Adipose tissue (tissue), 3 donors: ENCODE results near the gene MT4. TPM values are rescaled to one million over a fixed set of nuclear protein-coding genes. Genes with fewer than 3 reads are reported as not detected.

Source experiments
- H3K27ac ChIP-seq: one replicate; pipeline ENCODE4 v1.5.1; 2013; ENCODE audit warnings: low read depth, low read length
- WGBS, 3 donors: extraction: QIAGEN DNeasy Blood & Tissue Kit; methylation state at CpG; one replicate each; pipeline ENCODE4 v1.1.7; 2013; 5-methylcytosine and 5-hydroxymethylcytosine counted together
- polyA plus RNA-seq, 3 donors: library from polyadenylated mRNA; stranded (reverse); fragments of 200-250 nt; gene quantifications; one replicate each; pipeline ENCODE4 v1.2.3, GENCODE V29; 2013
- donor health status: healthy with polysubstance abuse.
- donor health status: Bipolar disorder and iron deficiency.
- donor health status: healthy.

Gene MT4
- polyA plus RNA-seq, 3 donors = not detected

GRCh38 chr16:56591377-56592060, 26.6 kb downstream of the MT4 start:
- H3K27ac ChIP-seq = no peak overlapping the region
- WGBS, 3 donors = 51 to 54% (median 51%) methylated on average over 4 of the region's 4 CpGs

DNA sequence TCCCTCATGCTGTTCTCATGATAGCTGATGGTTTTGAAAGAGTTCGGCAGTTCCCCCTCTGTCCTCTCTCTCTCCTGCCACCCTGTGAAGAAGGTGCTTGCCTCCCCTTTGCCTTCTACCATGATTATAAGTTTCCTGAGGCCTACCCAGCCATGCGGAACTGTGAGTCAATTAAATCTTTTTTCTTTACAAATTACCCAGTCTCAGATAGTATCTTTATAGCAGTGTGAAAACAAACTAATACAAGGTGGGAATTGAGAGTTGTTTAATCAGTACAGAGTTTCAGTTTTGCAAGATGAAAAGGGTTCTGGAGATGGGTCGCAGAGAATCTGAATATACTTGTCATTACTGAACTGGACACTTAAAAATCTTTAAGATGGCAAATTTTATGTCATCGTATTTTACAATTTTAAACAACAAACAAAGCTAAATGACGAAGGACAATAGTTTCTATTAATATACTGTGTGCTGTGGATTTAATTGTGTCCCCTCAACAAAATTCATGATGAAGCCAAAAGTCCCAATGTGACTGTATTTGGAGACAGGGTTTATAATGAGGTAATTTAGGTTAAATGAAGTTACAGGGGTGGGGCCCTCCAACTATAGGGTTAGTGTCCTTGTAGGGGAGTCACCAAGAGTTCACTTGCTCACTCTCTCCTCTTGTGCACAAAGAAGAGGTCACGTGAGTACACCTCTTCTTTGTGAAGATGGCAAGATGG, 28.9 kb downstream of the MT4 start:
- 93 to 96% (median 95%) methylated on average over 6 of the region's 6 CpGs for WGBS, 3 donors
- no peak overlapping the region for H3K27ac ChIP-seq

DNA sequence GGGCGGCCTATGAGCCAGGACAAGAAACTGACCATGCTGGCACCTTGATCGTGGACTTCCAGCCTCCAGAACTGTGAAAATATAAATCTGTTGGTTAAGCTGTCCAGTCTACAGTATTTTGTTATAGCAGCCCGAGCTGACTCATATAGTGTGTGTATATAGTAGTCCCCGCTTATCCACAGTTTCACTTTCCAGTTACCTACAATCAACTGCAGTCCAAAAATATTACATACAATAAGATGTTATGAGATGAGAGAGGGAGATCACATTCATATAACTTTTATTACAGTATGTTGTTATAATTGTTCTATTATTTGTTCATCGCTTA, 29.4 kb downstream of the MT4 start:
- H3K27ac ChIP-seq = no peak overlapping the region
- 84 to 97% (median 95%) methylated on average over 5 of the region's 5 CpGs for WGBS, 3 donors

GRCh38 chr16:56600398-56600999, 35.6 kb downstream of the MT4 start:
- no peak overlapping the region for H3K27ac ChIP-seq
- 29 to 34% (median 29%) methylated on average over 8 of the region's 8 CpGs for WGBS, 3 donors

- no peak overlapping the region for H3K27ac ChIP-seq
- WGBS, 3 donors = 63 to 77% (median 74%) methylated on average over 9 of the region's 9 CpGs
Observed at GRCh38 chr16:56601325-56601724, 36.5 kb downstream of the MT4 start.

GRCh38 chr16:56603589-56603988, 38.7 kb downstream of the MT4 start:
- 37 to 47% (median 46%) methylated on average over 4 of the region's 4 CpGs for WGBS, 3 donors
- no peak overlapping the region for H3K27ac ChIP-seq

DNA sequence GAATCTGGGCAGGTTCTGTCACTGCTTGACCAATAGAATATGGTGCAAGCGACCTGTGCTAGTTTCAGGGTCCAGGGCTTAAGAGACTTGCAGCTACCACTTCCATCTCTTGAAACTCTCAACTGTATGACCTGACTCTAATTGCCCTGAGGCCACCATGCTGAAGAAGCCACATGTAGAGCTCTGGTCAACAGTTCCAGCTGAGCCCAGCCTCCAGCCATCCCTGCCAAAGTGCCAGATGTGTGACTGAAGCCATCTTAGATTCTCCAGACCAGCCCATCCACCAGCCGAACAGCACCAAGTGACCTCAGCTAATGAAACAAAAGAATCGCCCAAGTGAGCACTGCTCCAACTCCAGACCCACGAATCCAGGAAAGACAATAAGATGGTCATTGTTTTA, 40.1 kb downstream of the MT4 start:
- H3K27ac ChIP-seq = no peak overlapping the region
- WGBS, 3 donors = 91 to 93% (median 91%) methylated on average over 4 of the region's 4 CpGs

DNA sequence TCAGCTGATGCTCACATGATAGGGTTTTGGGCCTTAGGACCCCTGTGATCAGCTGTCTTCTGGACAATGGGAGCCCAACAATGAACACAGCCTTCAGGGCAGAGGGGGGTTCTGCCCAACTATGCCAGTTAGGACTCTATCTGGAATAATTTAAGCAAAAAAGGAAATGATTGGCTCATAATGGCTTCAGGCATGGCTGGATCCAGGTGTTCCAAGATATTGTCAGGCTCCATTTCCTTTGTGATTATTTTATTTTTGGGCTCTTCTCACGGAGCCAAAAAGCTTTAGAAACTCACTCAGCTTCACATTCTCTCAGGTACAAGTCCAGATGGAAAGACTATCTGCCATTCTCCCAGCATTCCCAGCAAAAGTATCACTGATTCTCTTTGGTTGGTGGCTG, 40.6 kb downstream of the MT4 start:
- no peak overlapping the region for H3K27ac ChIP-seq
- WGBS, 3 donors = 67 to 92% (median 91%) methylated on average over 1 of the region's 1 CpG

DNA sequence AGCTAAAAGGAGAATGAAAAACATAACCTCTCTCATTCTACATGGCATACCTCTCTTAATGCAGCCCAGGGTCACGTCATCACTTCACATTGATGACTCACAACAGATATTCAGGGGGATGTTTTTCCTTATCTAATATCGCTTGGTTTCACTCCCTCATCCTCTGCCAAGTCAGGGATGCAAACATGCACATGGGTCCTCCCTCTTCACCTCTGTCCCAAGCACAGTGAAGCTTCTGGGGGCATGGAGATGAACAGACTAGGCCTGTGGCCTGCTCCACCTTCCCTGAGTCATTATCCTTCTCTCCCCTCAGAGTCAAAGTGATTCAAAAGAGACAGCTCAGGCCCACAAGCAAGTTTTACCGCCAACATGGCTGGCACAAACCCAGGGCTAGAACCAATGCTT, 41.2 kb downstream of the MT4 start:
- no peak overlapping the region for H3K27ac ChIP-seq
- WGBS, 3 donors = 60 to 64% (median 64%) methylated on average over 3 of the region's 3 CpGs

DNA sequence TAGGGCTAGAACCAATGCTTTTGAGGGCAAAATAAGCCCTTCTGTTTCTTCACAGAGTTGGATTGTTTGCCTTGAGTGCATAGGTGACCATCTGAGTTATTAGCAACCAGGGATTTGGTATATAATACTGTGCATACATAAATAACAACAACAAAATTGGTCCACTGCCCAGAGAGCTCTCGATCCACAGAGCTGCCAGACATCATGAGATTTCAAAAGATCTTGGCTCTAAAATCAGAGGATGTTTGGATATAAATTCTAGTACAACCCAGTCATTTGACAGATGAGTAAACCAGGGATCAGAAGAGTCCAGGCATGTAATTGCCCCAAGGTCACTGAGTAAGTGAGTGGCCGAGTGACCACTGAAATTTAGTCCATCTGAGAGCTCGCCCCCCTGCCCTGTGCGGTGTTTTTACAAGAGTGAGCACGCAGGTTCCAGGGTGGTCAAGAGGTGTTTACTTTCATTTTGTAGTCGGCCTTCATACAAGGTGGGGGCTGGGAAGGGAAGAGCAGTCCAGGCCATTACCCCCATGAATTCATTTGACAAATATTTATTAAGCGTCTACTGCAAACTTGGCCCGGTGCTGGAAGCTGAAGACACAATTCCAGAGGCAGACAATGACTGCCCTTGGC, 41.7 kb downstream of the MT4 start:
- peak overlapping the region; percentile 84 for H3K27ac ChIP-seq
- WGBS, 3 donors = 37 to 41% (median 40%) methylated on average over 8 of the region's 8 CpGs

DNA sequence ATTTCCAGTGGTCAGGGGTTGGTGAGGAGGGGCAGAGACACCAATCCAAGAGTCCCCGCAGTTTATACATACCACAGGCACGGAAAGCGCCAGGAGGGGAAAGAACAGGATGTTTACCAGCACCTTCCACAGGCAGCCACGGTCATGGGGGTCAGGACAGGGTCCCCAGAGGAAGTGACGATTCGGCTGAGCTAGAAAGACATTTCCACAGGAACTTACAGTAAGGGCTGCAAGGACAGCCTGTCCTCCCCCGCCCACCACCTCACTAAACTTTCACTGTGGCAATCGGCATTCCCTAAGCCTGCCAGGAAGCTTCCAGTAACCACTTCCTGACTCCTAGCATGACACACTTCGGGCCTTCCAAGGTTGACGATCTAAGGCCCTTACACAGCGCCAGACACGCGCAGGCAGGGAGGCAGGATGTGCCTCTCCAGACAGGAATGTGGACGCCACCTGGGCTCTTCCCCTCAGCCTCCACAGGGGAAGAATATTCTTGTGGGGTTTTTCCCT, 42.3 kb downstream of the MT4 start:
- H3K27ac ChIP-seq = peak overlapping the region; percentile 84
- WGBS, 3 donors = 26 to 70% (median 30%) methylated on average over 14 of the region's 14 CpGs

GRCh38 chr16:56607675-56608042, 42.8 kb downstream of the MT4 start:
- peak overlapping the region; percentile 96 for H3K27ac ChIP-seq
- WGBS, 3 donors = 49 to 92% (median 56%) methylated on average over 2 of the region's 2 CpGs

GRCh38 chr16:56608043-56608875, 43.4 kb downstream of the MT4 start, which contains the start of gene MT2A:
MT2A (plus strand) TSS chr16:56608584; CDS start chr16:56608656, 72 bp downstream.
- H3K27ac ChIP-seq = peak within 1 kb of the TSS; percentile 96
- 5 to 7% (median 5%) methylated on average over 57 to 62 of the region's 62 CpGs for WGBS, 3 donors

DNA sequence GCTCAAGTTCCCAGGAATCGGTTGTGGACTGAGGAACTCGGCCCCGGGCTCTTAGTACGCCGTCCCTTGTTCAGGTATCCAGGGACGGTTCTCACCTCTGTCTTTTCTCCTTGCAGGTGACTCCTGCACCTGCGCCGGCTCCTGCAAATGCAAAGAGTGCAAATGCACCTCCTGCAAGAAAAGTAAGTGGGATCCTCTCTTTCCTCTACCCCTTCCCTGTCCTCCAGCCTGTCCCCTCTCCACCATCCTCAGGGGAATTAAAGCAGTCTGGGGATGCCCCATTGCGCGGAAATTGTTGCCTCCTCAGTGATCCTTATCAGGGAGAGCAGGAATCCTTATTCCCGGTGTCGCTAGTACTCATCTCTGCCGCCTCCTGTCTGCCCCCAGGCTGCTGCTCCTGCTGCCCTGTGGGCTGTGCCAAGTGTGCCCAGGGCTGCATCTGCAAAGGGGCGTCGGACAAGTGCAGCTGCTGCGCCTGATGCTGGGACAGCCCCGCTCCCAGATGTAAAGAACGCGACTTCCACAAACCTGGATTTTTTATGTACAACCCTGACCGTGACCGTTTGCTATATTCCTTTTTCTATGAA, 44.1 kb downstream of the MT4 start:
- peak overlapping the region; percentile 81 for H3K27ac ChIP-seq
- WGBS, 3 donors = 0 to 1% (median 1%) methylated on average over 21 of the region's 21 CpGs

GRCh38 chr16:56609463-56609921, 44.6 kb downstream of the MT4 start:
- WGBS, 3 donors = 0 to 1% (median 0%) methylated on average over 6 of the region's 6 CpGs
- H3K27ac ChIP-seq = peak overlapping the region; percentile 36

- 15 to 21% (median 19%) methylated on average over 10 of the region's 10 CpGs for WGBS, 3 donors
- H3K27ac ChIP-seq = peak overlapping the region; percentile 61
Observed at GRCh38 chr16:56610017-56610608, 45.2 kb downstream of the MT4 start.

DNA sequence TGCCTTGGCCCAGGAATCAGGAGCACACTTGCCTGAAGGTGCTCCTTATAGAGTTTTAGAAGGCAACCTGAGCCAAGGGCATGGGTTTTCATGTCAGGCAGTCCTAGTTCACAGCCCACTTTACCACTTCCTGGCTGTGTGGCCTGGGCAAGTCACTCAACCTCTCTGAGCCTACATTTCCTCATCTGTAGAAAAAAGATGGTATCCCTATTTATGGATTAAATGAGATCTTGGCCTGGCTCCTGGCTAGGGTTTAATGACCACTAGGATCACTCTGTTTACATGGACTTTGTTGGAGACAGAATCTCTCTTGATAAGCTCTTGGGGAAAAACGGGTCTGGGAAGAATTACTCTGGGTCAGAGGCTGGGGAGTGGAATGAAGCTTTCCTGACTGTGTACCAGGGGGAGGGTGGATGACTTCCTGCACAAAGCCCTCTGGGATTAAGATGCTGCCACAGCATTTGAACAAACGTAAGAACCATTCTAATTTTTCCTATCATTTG, 45.8 kb downstream of the MT4 start:
- H3K27ac ChIP-seq = peak overlapping the region; percentile 61
- WGBS, 3 donors = 39 to 47% (median 41%) methylated on average over 2 of the region's 2 CpGs
